GM06990 (cell line): ENCODE measurements around the gene TRMT2A.
A peak's percentile ranks its signal among the peaks of the same experiment; 100 is the strongest.

Experiments used
- DNase-seq: peaks from one replicate; pipeline ENCODE4 v3.0.0-alpha.2; 2011; ENCODE audit not compliant: insufficient read length; ENCODE audit errors: extremely low read depth
- H3K27me3 ChIP-seq: replicated peaks from 2 replicates; pipeline ENCODE4 v1.6.0; 2011; ENCODE audit warnings: low read length; ENCODE audit not compliant: control insufficient read depth, insufficient read depth
- H3K36me3 ChIP-seq: 2 replicates; pipeline ENCODE4 v1.5.1; 2011; ENCODE audit warnings: low read length; ENCODE audit not compliant: control insufficient read depth, insufficient read depth
- H3K4me3 ChIP-seq: replicated peaks from 2 replicates; pipeline ENCODE4 v1.5.1; 2011; ENCODE audit warnings: low read depth, mild to moderate bottlenecking, control low read depth, low read length
- TF ChIP-seq, protein P1 (sequence below): IDR thresholded peaks from 2 replicates; pipeline ENCODE4 v1.5.1; 2011; ENCODE audit warnings: low read length, control low read depth, mild to moderate bottlenecking, inconsistent platforms; ENCODE audit not compliant: insufficient read depth, poor library complexity, severe bottlenecking

The TRMT2A gene

DNA sequence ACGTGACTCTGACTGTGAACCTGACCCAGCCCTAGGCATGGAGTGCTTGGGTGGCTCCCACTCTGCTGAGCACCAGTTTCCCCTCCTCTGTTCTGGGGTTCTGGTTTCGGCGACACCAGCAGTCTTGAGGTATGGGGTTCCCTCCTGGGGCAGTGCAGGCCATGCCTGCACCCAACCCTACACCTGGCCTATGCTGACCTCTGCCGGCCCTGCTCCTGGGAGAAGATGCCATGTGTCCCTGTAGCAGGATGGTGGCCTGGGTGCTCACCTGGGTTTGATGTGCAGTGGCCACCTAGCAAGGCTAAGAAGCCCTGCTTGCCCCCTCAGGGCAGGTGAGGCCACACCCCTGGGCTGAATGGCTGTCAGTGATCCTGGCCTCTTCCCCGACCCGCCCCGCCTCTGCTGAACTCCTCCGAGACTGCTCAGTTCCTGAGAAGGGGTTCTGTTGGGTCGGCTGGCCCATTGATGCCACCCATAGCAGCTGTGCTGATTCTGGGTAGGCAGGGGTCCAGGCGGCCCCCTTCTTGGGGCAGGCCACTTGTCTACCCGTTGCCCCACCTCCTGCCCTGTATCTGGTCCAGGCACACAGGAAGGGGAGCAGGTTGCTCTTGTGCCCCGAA is 17.0 kb upstream of the TRMT2A start:
- H3K27me3 ChIP-seq, result no peaks in the 10 kb centered on the region
- H3K4me3 ChIP-seq, result no peak overlapping the region
- H3K36me3 ChIP-seq, result no peaks in the 10 kb centered on the region
- TF ChIP-seq, protein P1, sequence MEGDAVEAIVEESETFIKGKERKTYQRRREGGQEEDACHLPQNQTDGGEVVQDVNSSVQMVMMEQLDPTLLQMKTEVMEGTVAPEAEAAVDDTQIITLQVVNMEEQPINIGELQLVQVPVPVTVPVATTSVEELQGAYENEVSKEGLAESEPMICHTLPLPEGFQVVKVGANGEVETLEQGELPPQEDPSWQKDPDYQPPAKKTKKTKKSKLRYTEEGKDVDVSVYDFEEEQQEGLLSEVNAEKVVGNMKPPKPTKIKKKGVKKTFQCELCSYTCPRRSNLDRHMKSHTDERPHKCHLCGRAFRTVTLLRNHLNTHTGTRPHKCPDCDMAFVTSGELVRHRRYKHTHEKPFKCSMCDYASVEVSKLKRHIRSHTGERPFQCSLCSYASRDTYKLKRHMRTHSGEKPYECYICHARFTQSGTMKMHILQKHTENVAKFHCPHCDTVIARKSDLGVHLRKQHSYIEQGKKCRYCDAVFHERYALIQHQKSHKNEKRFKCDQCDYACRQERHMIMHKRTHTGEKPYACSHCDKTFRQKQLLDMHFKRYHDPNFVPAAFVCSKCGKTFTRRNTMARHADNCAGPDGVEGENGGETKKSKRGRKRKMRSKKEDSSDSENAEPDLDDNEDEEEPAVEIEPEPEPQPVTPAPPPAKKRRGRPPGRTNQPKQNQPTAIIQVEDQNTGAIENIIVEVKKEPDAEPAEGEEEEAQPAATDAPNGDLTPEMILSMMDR, result no peak
- DNase-seq, result no peak

DNA sequence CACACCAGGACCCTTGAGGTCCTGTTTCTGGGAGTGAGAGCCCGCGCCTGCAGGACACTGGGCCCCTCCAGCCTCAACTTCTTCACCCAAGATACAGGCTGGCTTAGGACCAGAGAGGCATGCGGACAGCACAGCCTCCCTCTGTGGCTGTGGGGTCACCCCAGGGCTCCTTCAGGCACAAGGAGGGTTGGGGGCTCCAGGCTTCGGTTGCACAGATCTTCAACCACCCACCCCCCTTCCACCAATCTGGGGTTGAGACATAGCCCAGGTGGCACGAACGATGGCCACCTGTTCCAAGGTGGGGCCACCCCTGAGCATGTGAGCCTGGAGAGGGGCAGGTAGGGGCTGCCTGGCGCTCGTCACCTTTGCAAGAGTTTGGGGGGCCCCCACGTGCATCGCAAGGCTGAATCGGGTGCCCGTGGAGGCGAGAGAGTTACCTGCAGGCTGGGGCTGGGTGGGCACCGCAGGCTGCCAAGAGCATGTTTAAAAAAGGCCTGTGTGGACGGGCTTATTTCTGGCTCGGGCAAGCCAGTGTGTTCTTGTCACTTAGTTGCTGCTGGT is 15.7 kb upstream of the TRMT2A start:
- H3K27me3 ChIP-seq, result no peaks in the 10 kb centered on the region
- no peaks in the 10 kb centered on the region for H3K36me3 ChIP-seq
- TF ChIP-seq, protein P1, result no peak
- peak overlapping the region; percentile 87 for H3K4me3 ChIP-seq
- no peak for DNase-seq

DNA sequence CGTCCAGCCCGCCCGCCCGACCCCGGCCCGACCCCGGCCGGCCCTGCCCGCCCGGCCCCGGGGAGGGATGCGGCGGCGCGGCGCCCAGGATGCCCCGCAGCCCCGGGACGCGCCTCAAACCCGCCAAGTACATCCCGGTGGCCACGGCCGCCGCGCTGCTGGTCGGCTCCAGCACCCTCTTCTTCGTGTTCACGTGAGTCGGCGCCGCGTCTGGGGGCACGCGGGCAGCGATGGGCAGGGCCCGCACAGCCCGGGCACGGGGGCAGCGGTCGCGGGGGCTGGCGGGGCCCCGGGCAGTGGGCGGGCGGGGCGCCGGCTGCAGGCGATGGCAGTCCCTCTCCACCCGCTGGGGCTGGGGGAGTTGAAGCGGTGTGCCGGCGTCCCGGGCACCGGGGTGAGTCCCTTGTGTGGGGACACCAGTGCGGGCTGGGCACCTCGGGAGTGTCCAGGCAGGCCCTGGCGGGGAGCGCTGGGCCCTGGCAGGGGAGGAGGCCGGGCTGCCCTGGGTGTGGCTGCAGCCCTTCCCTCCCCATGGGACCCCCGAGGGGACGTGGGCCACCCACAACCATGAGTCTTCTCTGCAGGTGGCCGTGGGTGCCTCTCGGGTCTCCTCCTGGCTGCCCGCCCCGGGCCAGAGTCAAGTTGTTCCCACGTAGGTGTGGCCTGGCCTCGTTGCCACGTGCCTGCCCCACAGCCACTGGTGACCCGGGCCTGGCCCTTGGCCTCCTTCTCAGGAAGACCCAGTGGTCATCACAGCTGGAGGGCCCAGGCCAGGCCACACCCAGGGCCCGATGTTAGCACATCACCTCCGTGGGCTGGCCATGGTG is 15.0 kb upstream of the TRMT2A start:
- peak overlapping the region; percentile 87 for H3K4me3 ChIP-seq
- no peaks in the 10 kb centered on the region for H3K27me3 ChIP-seq
- no peaks in the 10 kb centered on the region for H3K36me3 ChIP-seq
- TF ChIP-seq, protein P1, result no peak
- DNase-seq, result no peak

DNA sequence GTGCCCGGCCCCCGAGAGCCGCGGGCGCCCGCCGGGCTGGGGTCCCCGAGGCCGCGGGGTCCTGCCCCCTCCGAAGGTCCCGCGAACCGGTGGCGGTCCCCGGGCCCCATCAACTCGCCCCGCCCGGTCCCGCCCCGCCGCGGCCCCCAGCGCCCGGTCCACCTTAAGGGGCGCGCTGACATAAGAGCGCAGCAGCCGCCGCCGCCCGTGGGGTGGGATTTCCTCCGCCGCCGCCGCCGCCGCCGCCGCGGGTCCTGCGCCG is 14.5 kb upstream of the TRMT2A start, which contains the start of gene ZDHHC8:
ZDHHC8 (plus strand) TSS at position 208 of the 262 bp plus-strand sequence. CDS start 144 bp downstream, outside the sequence.
- no peaks in the 10 kb centered on the region for H3K27me3 ChIP-seq
- peak within 1 kb of the TSS; percentile 87 for H3K4me3 ChIP-seq
- H3K36me3 ChIP-seq, result peaks cover 1% of the 10 kb centered on the region
- TF ChIP-seq, protein P1, result no peak
- peak; percentile 56 for DNase-seq

DNA sequence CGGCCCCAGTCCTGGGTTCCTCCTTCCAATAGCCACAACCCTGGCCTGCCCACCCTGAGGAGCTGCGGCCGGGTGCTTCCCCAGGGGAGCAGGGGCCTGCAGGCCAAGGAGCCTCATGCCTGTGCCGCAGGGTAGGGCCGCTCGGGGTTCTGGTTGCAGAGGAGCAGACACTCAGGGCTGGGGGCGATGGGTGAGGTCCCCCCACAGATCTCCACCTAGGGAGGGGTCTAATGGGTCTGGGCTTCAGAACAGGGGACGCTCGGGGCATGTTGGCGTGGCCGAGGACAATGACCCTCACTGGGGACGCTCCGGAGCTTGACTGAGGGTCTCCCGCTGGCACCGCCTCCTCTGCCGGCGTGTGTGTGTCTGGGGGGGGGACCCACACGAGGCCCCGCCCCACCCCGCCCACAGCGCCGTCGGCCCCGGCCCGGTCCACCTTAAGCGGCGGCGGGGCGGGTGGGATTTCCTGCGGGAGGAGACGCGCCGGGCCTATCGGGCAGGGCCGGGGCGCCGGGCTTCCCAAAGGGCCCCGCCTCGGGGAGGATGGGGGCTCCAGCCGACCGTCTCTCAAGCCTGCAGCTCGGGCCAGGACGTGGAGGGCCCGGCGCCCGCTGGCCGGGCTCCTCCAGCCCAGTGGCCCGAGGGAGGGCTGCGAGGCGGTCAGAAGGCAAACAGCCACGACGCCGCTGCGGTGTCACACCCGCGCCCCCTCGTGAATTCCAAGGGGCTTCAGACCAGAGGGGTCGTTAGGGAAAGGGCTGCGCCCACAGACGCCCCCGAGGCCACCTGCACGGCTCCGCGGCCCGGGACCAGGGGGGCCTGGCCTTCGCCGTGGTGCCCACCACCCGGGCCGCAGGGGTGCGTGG is 13.9 kb upstream of the TRMT2A start:
- Histone ChIP-seq H3K4me3 (peak overlapping the region; percentile 87), H3K36me3 (peaks cover 4% of the 10 kb centered on the region), H3K27me3 (no peaks in the 10 kb centered on the region)
- TF ChIP-seq, protein P1, result no peak
- DNase-seq, result peak; percentile 82
